MM.1S (cell line): Measurements from ENCODE around the gene MVP.

ENCODE experiments used
- DNase-seq: peaks from one replicate; pipeline ENCODE4 v3.0.0-alpha.2; 2015
- H2AFZ ChIP-seq: fragments of 300-600 bp; sonication (generic); 2 replicates; pipeline ENCODE4 v1.6.0; 2016; ENCODE audit warnings: antibody characterized with exemption, low read length
- H3F3A ChIP-seq: fragments of 300-600 bp; sonication (generic); 2 replicates; pipeline ENCODE4 v1.6.1; 2016; ENCODE audit warnings: mild to moderate bottlenecking, antibody characterized with exemption, low read length, moderate library complexity, mixed read lengths; ENCODE audit not compliant: insufficient read depth
- H3K27ac ChIP-seq: fragments of 300-600 bp; sonication (generic); 2 replicates; pipeline ENCODE4 v1.5.1; 2016; ENCODE audit warnings: mild to moderate bottlenecking, low read length
- H3K27me3 ChIP-seq: fragments of 300-600 bp; sonication (generic); replicated peaks from 2 replicates; pipeline ENCODE4 v1.6.0; 2016; ENCODE audit warnings: low read length; ENCODE audit not compliant: insufficient read depth
- H3K36me3 ChIP-seq: fragments of 300-600 bp; sonication (generic); replicated peaks from 2 replicates; pipeline ENCODE4 v1.6.1; 2016; ENCODE audit warnings: mild to moderate bottlenecking, low read length, mixed read lengths; ENCODE audit not compliant: insufficient read depth
- H3K4me1 ChIP-seq: fragments of 300-600 bp; sonication (generic); 2 replicates; pipeline ENCODE4 v1.6.1; 2016; ENCODE audit warnings: low read length, mixed read lengths
- H3K4me2 ChIP-seq: fragments of 300-600 bp; sonication (generic); 2 replicates; pipeline ENCODE4 v1.6.0; 2016; ENCODE audit warnings: low read depth, low read length
- H3K4me3 ChIP-seq: fragments of 300-600 bp; sonication (generic); 2 replicates; pipeline ENCODE4 v1.5.1; 2016; ENCODE audit warnings: low read length, mixed read lengths
- H3K79me2 ChIP-seq: fragments of 300-600 bp; sonication (generic); 2 replicates; pipeline ENCODE4 v1.6.1; 2016; ENCODE audit warnings: mixed run types, low read length, mixed read lengths
- H3K9ac ChIP-seq: fragments of 300-600 bp; sonication (generic); 2 replicates; pipeline ENCODE4 v1.6.1; 2016; ENCODE audit warnings: low read length, mixed read lengths
- H3K9me2 ChIP-seq: fragments of 300-600 bp; sonication (generic); replicated peaks from 2 replicates; pipeline ENCODE4 v1.6.1; 2016; ENCODE audit warnings: mild to moderate bottlenecking, low read length, mixed read lengths; ENCODE audit not compliant: insufficient read depth
- H3K9me3 ChIP-seq: fragments of 300-600 bp; sonication (generic); replicated peaks from 2 replicates; pipeline ENCODE4 v1.6.1; 2016; ENCODE audit warnings: mild to moderate bottlenecking, low read length, mixed read lengths; ENCODE audit not compliant: insufficient read depth
- H4K20me1 ChIP-seq: fragments of 300-600 bp; sonication (generic); 2 replicates; pipeline ENCODE4 v1.6.1; 2016; ENCODE audit warnings: mild to moderate bottlenecking, low read length, moderate library complexity, mixed read lengths; ENCODE audit not compliant: insufficient read depth
- CTCF ChIP-seq: fragments of 300-600 bp; sonication (generic); IDR thresholded peaks from 2 replicates; pipeline ENCODE4 v1.5.1; 2016; ENCODE audit warnings: antibody characterized with exemption, low read length, mixed read lengths
- EZH2 ChIP-seq: fragments of 300-600 bp; sonication (generic); optimal IDR thresholded peaks from 2 replicates; pipeline ENCODE3; 2017; ENCODE audit warnings: low read depth, mild to moderate bottlenecking, antibody characterized with exemption, low read length, mixed read lengths
- EZH2phosphoT487 ChIP-seq: fragments of 300-600 bp; sonication (generic); IDR thresholded peaks from 2 replicates; pipeline ENCODE4 v1.6.1; 2018; ENCODE audit warnings: antibody characterized with exemption, low read length

The MVP gene

GRCh38 chr16:29842732-29843346 lies 22.6 kb downstream of the MVP start:
- Histone ChIP-seq H3K27me3 (no peaks in the 10 kb centered on the region), H3K9me2 (no peaks in the 10 kb centered on the region), H3K9me3 (no peaks in the 10 kb centered on the region), H3K79me2 (no peaks in the 10 kb centered on the region), H3K4me3 (no peak overlapping the region), H3F3A (no peaks in the 10 kb centered on the region), H4K20me1 (no peaks in the 10 kb centered on the region), H2AFZ (no peak overlapping the region), H3K9ac (no peak overlapping the region), H3K4me1 (no peaks in the 10 kb centered on the region), H3K36me3 (no peaks in the 10 kb centered on the region), H3K4me2 (no peak overlapping the region), H3K27ac (no peak overlapping the region)
- TF ChIP-seq EZH2phosphoT487: no peak
- no peak for TF ChIP-seq EZH2
- no peak for TF ChIP-seq CTCF
- no peak for DNase-seq

- Histone ChIP-seq H3K9me2 (no peaks in the 10 kb centered on the region), H4K20me1 (no peaks in the 10 kb centered on the region), H2AFZ (no peak overlapping the region), H3K79me2 (no peaks in the 10 kb centered on the region), H3K4me2 (no peak overlapping the region), H3K9me3 (no peaks in the 10 kb centered on the region), H3K27ac (no peak overlapping the region), H3K27me3 (no peaks in the 10 kb centered on the region), H3F3A (no peaks in the 10 kb centered on the region), H3K4me3 (no peak overlapping the region), H3K36me3 (no peaks in the 10 kb centered on the region), H3K9ac (no peak overlapping the region), H3K4me1 (no peaks in the 10 kb centered on the region)
- TF ChIP-seq EZH2: no peak
- TF ChIP-seq CTCF: no peak
- no peak for TF ChIP-seq EZH2phosphoT487
- DNase-seq: no peak
Measured at GRCh38 chr16:29843931-29844330, 23.7 kb downstream of the MVP start.

- no peak overlapping the region for H2AFZ ChIP-seq
- H3K9ac ChIP-seq: no peak overlapping the region
- no peaks in the 10 kb centered on the region for H3K9me3 ChIP-seq
- H3K4me2 ChIP-seq: no peak overlapping the region
- H3K4me1 ChIP-seq: no peaks in the 10 kb centered on the region
- H3K4me3 ChIP-seq: no peak overlapping the region
- no peak for DNase-seq
- no peaks in the 10 kb centered on the region for H3K36me3 ChIP-seq
- no peaks in the 10 kb centered on the region for H3K79me2 ChIP-seq
- H3K27me3 ChIP-seq: no peaks in the 10 kb centered on the region
- H3K9me2 ChIP-seq: no peaks in the 10 kb centered on the region
- H3K27ac ChIP-seq: no peak overlapping the region
- H3F3A ChIP-seq: no peaks in the 10 kb centered on the region
- no peak for TF ChIP-seq CTCF
- no peak for TF ChIP-seq EZH2phosphoT487
- H4K20me1 ChIP-seq: no peaks in the 10 kb centered on the region
Measured at GRCh38 chr16:29844575-29845331, 24.5 kb downstream of the MVP start.
